Hepatocyte (in vitro differentiated cells): ENCODE measurements around the gene RFX7.

Experiments
- EZH2 ChIP-seq: fragments of 200-600 bp; sonication (generic); IDR thresholded peaks from 2 replicates; pipeline ENCODE4 v1.6.1; 2016; ENCODE audit warnings: antibody characterized with exemption, mild to moderate bottlenecking, borderline replicate concordance
- EZH2phosphoT487 ChIP-seq: fragments of 200-600 bp; sonication (generic); IDR thresholded peaks from one replicate; pipeline ENCODE4 v1.6.1; 2018; ENCODE audit warnings: antibody characterized with exemption, mild to moderate bottlenecking, low read depth, moderate library complexity; ENCODE audit not compliant: unreplicated experiment, severe bottlenecking
- TF ChIP-seq, protein P1 (sequence below): fragments of 200-600 bp; sonication (generic); IDR thresholded peaks from 2 replicates; pipeline ENCODE4 v1.5.1; 2016; ENCODE audit warnings: antibody characterized with exemption, mild to moderate bottlenecking; ENCODE audit not compliant: poor library complexity

DNA sequence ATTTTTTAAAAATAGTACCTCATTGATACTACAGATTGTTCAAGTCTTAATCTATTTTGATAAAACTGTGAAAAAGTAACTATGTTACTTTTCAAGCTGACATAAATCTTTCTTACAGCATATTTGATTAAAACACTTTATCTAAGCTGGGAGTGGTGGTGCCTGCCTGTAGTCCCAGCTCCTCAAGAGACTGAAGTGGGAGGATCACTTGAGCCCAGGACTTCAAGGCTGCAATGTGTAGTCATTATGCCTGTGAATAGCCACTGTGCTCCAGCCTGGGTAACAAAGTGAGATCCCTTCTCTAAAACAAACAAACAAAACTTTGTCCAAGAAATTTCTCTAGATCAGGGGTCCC, 190.7 kb downstream of the RFX7 start:
- TF ChIP-seq, protein P1, sequence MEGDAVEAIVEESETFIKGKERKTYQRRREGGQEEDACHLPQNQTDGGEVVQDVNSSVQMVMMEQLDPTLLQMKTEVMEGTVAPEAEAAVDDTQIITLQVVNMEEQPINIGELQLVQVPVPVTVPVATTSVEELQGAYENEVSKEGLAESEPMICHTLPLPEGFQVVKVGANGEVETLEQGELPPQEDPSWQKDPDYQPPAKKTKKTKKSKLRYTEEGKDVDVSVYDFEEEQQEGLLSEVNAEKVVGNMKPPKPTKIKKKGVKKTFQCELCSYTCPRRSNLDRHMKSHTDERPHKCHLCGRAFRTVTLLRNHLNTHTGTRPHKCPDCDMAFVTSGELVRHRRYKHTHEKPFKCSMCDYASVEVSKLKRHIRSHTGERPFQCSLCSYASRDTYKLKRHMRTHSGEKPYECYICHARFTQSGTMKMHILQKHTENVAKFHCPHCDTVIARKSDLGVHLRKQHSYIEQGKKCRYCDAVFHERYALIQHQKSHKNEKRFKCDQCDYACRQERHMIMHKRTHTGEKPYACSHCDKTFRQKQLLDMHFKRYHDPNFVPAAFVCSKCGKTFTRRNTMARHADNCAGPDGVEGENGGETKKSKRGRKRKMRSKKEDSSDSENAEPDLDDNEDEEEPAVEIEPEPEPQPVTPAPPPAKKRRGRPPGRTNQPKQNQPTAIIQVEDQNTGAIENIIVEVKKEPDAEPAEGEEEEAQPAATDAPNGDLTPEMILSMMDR: no peak
- TF ChIP-seq EZH2 (no peak), EZH2phosphoT487 (no peak)
